ENCODE data around the gene RASGEF1B. TPM values are rescaled to one million over a fixed set of nuclear protein-coding genes. Genes with fewer than 3 reads are reported as not detected.

RASGEF1B gene
- total and polyA plus RNA-seq, 2 experiments from 2014 or later, result 2.9 to 4.6 TPM

DNA sequence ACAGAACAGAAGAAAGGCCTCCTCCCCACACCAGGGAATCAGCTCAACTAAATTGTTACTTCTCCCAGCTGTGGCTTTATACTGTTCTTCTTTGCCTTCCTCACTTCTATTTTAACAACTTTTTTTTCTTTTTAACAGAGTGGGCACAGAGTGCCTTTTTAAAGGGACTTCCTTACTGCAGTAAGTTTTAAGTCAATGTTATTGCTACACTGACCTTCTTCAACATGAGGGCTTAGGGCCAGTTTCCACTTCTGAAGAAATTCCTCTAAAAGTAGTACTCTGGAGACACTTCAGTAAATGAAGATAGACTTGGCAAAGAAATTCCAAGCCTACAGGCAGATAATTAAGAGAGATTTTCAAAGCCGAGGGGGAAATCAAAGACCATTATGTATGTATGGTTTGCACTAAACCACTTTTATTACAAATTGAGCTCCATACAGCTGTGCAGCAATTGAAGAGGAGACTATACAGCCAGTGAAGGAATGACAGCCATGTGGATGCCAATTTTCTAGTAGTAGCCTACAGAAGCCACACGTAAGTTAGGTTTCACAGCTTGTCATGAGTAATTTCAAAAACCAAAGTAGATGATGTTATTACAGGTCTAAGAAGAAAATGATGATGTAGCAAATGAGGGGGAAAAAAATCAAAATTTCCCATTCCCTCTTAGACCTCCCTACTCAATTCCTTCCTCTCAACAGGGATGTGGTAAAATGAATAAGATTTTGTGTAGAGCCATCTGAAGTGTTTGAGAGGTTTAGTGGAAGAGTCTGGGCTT, 36.9 kb upstream of the RASGEF1B start:
- Histone ChIP-seq H3K4me3 (no peak overlapping the region), H3K27ac (no peak overlapping the region), H3K27me3 (no peaks in the 10 kb centered on the region), H3K4me1 (ENCODE audit: low read depth) (no peaks in the 10 kb centered on the region), H3K9me3 (ENCODE audit: low read depth) (no peaks in the 10 kb centered on the region), H3K36me3 (no peaks in the 10 kb centered on the region)
- DNase-seq (ENCODE audit: low read depth in 1 of 2, low spot score in 1 of 2), result peak in 1 of 2 donors; percentile 32
- TF ChIP-seq, protein P1, sequence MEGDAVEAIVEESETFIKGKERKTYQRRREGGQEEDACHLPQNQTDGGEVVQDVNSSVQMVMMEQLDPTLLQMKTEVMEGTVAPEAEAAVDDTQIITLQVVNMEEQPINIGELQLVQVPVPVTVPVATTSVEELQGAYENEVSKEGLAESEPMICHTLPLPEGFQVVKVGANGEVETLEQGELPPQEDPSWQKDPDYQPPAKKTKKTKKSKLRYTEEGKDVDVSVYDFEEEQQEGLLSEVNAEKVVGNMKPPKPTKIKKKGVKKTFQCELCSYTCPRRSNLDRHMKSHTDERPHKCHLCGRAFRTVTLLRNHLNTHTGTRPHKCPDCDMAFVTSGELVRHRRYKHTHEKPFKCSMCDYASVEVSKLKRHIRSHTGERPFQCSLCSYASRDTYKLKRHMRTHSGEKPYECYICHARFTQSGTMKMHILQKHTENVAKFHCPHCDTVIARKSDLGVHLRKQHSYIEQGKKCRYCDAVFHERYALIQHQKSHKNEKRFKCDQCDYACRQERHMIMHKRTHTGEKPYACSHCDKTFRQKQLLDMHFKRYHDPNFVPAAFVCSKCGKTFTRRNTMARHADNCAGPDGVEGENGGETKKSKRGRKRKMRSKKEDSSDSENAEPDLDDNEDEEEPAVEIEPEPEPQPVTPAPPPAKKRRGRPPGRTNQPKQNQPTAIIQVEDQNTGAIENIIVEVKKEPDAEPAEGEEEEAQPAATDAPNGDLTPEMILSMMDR (IDR thresholded peaks at IDR 0.05; ENCODE audit: low read depth, low read length), result no peak

DNA sequence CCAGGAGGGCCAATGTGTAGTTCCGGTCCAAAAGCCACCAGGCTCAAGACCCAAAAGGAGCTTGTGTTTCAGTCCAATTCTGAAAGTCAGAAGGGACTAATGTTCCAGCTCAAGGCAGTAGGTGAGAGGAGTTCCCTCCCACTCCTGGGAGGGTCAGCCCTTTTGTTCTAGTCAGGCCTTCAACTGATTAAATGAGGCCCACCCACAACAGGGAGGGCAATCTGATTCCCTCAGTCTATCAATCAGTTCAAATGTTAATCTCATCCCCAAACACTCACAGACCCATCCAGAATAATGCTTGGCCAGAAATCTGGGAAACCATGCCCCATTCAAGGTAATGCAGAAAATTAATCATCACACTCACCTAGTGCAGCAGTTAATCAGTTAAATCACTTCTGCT, 35.8 kb upstream of the RASGEF1B start:
- no peak for DNase-seq (ENCODE audit: low read depth in 1 of 2, low spot score in 1 of 2)
- H3K4me1 ChIP-seq (ENCODE audit: low read depth), result no peaks in the 10 kb centered on the region
- no peaks in the 10 kb centered on the region for H3K9me3 ChIP-seq (ENCODE audit: low read depth)
- H3K27ac ChIP-seq, result no peak overlapping the region
- H3K36me3 ChIP-seq, result no peaks in the 10 kb centered on the region
- H3K4me3 ChIP-seq, result no peak overlapping the region
- TF ChIP-seq, protein P1 (IDR thresholded peaks at IDR 0.05; ENCODE audit: low read depth, low read length), result no peak
- H3K27me3 ChIP-seq, result no peaks in the 10 kb centered on the region

DNA sequence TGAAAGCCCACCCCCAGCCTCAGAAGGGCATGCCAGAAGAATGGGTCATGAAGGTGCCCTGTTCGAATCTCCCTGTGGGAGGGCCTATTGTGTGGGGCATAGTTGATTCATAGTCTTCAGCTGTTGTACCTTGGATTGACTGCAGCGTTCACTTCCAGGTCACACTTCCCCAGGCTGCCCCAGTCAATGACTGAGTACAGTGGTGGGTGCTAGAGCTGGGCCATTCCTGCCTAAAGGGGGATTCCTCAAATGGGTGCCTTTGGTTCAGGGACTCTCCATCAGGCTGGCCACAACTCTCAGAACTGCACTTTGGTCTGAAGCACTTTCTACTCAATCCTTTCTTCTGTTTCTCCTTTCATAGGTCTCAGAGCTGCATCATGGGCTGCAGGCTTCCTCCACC, 35.0 kb upstream of the RASGEF1B start:
- no peaks in the 10 kb centered on the region for H3K4me1 ChIP-seq (ENCODE audit: low read depth)
- no peak overlapping the region for H3K4me3 ChIP-seq
- no peak overlapping the region for H3K27ac ChIP-seq
- no peaks in the 10 kb centered on the region for H3K36me3 ChIP-seq
- H3K27me3 ChIP-seq, result no peaks in the 10 kb centered on the region
- DNase-seq (ENCODE audit: low read depth in 1 of 2, low spot score in 1 of 2), result no peak
- TF ChIP-seq, protein P1 (IDR thresholded peaks at IDR 0.05; ENCODE audit: low read depth, low read length), result no peak
- no peaks in the 10 kb centered on the region for H3K9me3 ChIP-seq (ENCODE audit: low read depth)

DNA sequence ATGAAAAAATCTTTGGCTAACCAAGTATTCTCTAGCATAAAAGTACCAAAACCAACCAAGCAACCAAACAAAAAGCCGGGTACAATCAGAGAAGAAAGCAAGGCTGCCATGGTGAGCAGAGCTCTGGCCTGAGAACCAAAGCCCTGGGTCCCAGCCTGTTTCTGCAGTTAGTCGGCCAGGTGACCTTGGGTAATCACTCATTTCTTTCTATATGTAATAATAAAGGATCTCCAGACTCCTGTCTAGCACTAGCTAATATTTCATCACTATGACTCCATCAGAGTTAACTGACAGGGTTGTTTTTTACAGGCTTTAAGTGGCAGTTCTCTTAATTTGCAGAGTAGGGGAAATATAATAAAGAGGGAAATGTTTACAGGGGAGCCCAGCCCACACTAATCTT, 34.0 kb upstream of the RASGEF1B start:
- Histone ChIP-seq H3K36me3 (no peaks in the 10 kb centered on the region), H3K27ac (no peak overlapping the region), H3K4me3 (no peak overlapping the region), H3K27me3 (no peaks in the 10 kb centered on the region), H3K9me3 (ENCODE audit: low read depth) (no peaks in the 10 kb centered on the region), H3K4me1 (ENCODE audit: low read depth) (no peaks in the 10 kb centered on the region)
- no peak for DNase-seq (ENCODE audit: low read depth in 1 of 2, low spot score in 1 of 2)
- TF ChIP-seq, protein P1 (IDR thresholded peaks at IDR 0.05; ENCODE audit: low read depth, low read length), result no peak

DNA sequence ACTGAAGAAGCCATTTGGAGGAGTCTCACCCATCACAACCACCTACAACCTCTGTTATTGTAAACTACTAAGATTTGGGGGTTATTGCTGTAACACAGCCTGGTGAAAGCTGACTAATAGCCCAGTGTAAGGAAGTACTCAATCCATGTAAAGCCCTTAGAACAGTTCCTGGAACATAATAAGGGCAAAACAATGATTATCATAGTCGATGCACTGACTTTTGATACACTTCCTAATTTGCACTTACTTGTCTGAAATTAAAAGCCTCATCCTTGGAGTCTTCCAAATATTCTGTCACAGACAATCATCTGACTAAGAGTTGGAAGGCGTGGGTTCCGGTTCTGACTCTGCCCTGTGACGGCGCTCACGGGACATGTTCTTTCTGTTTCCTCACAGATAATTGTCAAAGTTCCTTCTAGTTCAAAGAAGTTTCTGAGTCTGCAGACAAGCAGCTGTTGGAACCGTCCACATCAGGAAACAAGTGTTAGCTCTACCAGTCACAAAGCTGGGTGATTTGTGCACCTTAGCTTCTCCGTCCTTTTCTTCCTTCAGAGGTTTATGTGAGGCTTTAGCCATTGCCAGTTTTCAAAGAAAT, 33.4 kb upstream of the RASGEF1B start:
- H3K27ac ChIP-seq, result no peak overlapping the region
- peak in 1 of 2 donors; percentile 36 for DNase-seq (ENCODE audit: low read depth in 1 of 2, low spot score in 1 of 2)
- H3K9me3 ChIP-seq (ENCODE audit: low read depth), result no peaks in the 10 kb centered on the region
- no peak overlapping the region for H3K4me3 ChIP-seq
- H3K36me3 ChIP-seq, result no peaks in the 10 kb centered on the region
- no peaks in the 10 kb centered on the region for H3K4me1 ChIP-seq (ENCODE audit: low read depth)
- no peaks in the 10 kb centered on the region for H3K27me3 ChIP-seq
- TF ChIP-seq, protein P1 (IDR thresholded peaks at IDR 0.05; ENCODE audit: low read depth, low read length), result no peak

Measured in cardiac muscle cell (in vitro differentiated cells and primary cell).